ES-I3 (cell line): Measurements from ENCODE around the gene ARRB1.
A peak's percentile ranks its signal among the peaks of the same experiment; 100 is the strongest.

Experiments
- H3K36me3 ChIP-seq: 2 replicates; pipeline ENCODE4 v1.6.1; 2013; ENCODE audit warnings: mild to moderate bottlenecking, low read length, control low read depth, moderate library complexity; ENCODE audit not compliant: insufficient read depth
- H3K4me1 ChIP-seq: 2 replicates; pipeline ENCODE4 v1.6.1; 2013; ENCODE audit warnings: mild to moderate bottlenecking, control low read depth, low read length; ENCODE audit not compliant: insufficient read depth
- H3K9ac ChIP-seq: 2 replicates; pipeline ENCODE4 v1.6.1; 2013; ENCODE audit warnings: low read depth, mild to moderate bottlenecking, low read length, moderate library complexity
- H3K9me3 ChIP-seq: 2 replicates; pipeline ENCODE4 v1.6.1; 2013; ENCODE audit warnings: mild to moderate bottlenecking, low read length, moderate library complexity; ENCODE audit not compliant: control insufficient read depth, insufficient read depth

The ARRB1 gene

DNA sequence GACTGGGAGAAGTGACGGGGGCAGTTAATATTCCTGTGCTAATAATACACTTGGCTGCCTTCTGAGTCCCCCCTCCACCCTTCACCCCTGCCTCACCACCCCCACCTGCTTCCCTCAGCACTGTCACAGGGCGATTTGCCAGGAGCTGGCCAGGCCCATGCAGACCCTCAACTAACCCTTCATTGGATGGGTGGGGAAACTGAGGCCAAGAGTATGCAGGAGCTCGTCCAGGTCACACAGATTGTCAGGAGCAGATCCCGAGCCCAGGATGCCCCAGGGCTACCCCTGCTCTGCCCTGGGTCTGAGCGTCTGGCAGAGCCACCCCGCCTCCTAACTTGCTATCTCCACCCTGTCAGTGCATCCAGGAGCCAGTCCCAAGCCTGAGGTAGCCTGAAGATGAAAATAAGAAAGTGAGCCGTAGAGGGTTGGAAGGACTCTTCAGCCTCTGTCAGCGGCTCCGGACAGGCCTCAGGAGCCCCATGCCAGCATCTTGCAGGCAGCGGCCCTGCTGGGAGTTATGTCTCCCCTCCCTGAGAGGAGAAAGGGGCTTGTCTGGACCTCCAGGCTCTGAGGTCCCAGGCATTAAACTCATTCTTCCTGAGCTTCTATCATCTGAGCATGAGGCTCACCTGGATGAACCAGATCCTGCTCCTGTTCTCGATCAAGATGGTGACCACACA lies 104.7 kb downstream of the ARRB1 start:
- H3K4me1 ChIP-seq: 0 out of 2 replicates have a peak, but pooled peaks cover 4% of the 10 kb centered on the region
- peaks cover 2% of the 10 kb centered on the region; the same call in 1 of the 2 replicates for H3K9me3 ChIP-seq
- H3K36me3 ChIP-seq: no peaks in the 10 kb centered on the region
- no peak overlapping the region for H3K9ac ChIP-seq

- H3K9me3 ChIP-seq: no peaks in the 10 kb centered on the region
- no peaks in the 10 kb centered on the region for H3K36me3 ChIP-seq
- no peak overlapping the region for H3K9ac ChIP-seq
- 0 out of 2 replicates have a peak, but pooled peaks cover 4% of the 10 kb centered on the region for H3K4me1 ChIP-seq
These were observed 105.3 kb downstream of the ARRB1 start for GRCh38 chr11:75246006-75246670.

- H3K9ac ChIP-seq: no peak overlapping the region
- H3K4me1 ChIP-seq: 0 out of 2 replicates have a peak, but pooled peaks cover 4% of the 10 kb centered on the region
- no peaks in the 10 kb centered on the region for H3K36me3 ChIP-seq
- H3K9me3 ChIP-seq: no peaks in the 10 kb centered on the region
These were observed 106.0 kb downstream of the ARRB1 start for GRCh38 chr11:75245356-75246005.

DNA sequence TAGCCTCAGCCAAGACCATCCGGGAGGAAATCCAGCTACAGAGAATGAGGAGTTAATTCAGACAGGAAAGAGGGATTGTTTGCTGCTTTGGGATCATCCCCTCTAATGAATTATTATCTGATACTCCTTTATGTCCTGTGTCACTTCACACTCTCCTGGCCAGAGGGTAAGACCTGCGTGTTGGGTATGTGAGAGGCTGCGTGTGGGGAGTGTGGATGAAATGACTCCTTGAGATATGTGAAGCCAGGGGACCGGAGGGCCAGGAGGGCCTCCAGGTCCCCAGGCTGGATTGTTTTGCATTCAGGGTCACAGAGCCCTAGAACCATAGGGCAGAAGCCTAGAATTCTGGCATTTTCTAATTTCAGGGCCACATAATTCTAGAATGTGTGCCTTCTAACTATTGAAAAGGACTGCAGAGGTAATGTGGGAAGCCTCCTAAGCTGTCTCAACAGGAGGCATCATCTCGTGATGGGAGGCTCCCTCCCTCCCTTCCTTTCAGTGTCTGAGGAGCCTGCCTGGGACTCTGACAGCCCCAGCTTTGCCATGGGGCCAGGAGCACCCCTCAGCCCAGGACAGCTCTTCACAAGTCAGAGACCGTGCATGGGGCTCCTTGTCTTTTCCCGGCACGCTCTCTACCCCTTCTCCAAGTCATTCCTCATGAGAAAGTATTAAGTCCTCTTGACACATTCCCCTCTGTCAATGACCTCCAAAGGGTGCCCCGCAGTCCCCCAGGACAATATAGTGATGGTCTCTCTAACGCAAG lies 107.2 kb downstream of the ARRB1 start:
- H3K36me3 ChIP-seq: no peaks in the 10 kb centered on the region
- H3K9ac ChIP-seq: no peak overlapping the region
- no peaks in the 10 kb centered on the region for H3K9me3 ChIP-seq
- peaks cover 11% of the 10 kb centered on the region for H3K4me1 ChIP-seq

- Histone ChIP-seq H3K4me1 (peaks cover 10% of the 10 kb centered on the region), H3K9ac (no peak overlapping the region)
These were observed 108.5 kb downstream of the ARRB1 start for GRCh38 chr11:75242722-75243600.

GRCh38 chr11:75241906-75242644 lies 109.4 kb downstream of the ARRB1 start:
- Histone ChIP-seq H3K9me3 (no peaks in the 10 kb centered on the region), H3K9ac (peak overlapping the region; percentile 58), H3K36me3 (no peaks in the 10 kb centered on the region), H3K4me1 (peaks cover 10% of the 10 kb centered on the region)

More at GRCh38 chr11:75242722-75243600, 108.5 kb downstream of the ARRB1 start:
- Histone ChIP-seq H3K9me3 (no peaks in the 10 kb centered on the region), H3K36me3 (no peaks in the 10 kb centered on the region)

GRCh38 chr11:75241036-75241905 lies 110.2 kb downstream of the ARRB1 start:
- H3K9me3 ChIP-seq: no peaks in the 10 kb centered on the region
- H3K36me3 ChIP-seq: no peaks in the 10 kb centered on the region
- peak overlapping the region; percentile 58 for H3K9ac ChIP-seq
- H3K4me1 ChIP-seq: peaks cover 10% of the 10 kb centered on the region

- Histone ChIP-seq H3K36me3 (no peaks in the 10 kb centered on the region), H3K9ac (peak within 1 kb of the TSS; percentile 58), H3K9me3 (no peaks in the 10 kb centered on the region), H3K4me1 (peaks cover 10% of the 10 kb centered on the region)
These were observed 111.0 kb downstream of the ARRB1 start, which contains the start of gene TPBGL for GRCh38 chr11:75240311-75241035. Gene TPBGL, plus strand, starts transcription at chr11:75240774. Its CDS starts 276 bp downstream, at chr11:75241050.

GRCh38 chr11:75239531-75240290 lies 111.8 kb downstream of the ARRB1 start:
- H3K9ac ChIP-seq: peak overlapping the region; percentile 58; the same call in 1 of the 2 replicates
- H3K4me1 ChIP-seq: peaks cover 10% of the 10 kb centered on the region
- H3K9me3 ChIP-seq: no peaks in the 10 kb centered on the region
- no peaks in the 10 kb centered on the region for H3K36me3 ChIP-seq

- no peaks in the 10 kb centered on the region for H3K36me3 ChIP-seq
- H3K9ac ChIP-seq: no peak overlapping the region
- peaks cover 10% of the 10 kb centered on the region for H3K4me1 ChIP-seq
- H3K9me3 ChIP-seq: no peaks in the 10 kb centered on the region
These were observed 112.6 kb downstream of the ARRB1 start for GRCh38 chr11:75238595-75239440.
